ENCODE results near the gene ACVR2A.

The ACVR2A gene

GRCh38 chr2:147937744-147938349, 93.0 kb downstream of the ACVR2A start:
- Histone ChIP-seq H3K36me3 (ENCODE audit: control insufficient read depth in 4 of 4, insufficient read depth in 4 of 4, low read length in 3 of 4) (peaks cover 11 to 38% (median 31%) of the 10 kb centered on the region in 4 experiments), H3K4me1 (ENCODE audit: control extremely low read depth in 1 of 4, control insufficient read depth in 4 of 4, insufficient read depth in 4 of 4, low read length in 3 of 4) (no peaks in the 10 kb centered on the region), H3K27me3 (replicated peaks in 2 of 5; ENCODE audit: control insufficient read depth in 4 of 5, insufficient read depth in 5 of 5, low read length in 4 of 5) (no peaks in the 10 kb centered on the region), H3K27ac (ENCODE audit: insufficient read depth in 1 of 2, low read depth in 1 of 2, low read length in 2 of 2, poor library complexity in 1 of 2, severe bottlenecking in 2 of 2) (no peak overlapping the region), H3K9me3 (ENCODE audit: control extremely low read depth in 1 of 5, control insufficient read depth in 4 of 5, insufficient read depth in 2 of 5, low read depth in 1 of 5, low read length in 4 of 5) (no peaks in the 10 kb centered on the region), H3K4me3 (ENCODE audit: control insufficient read depth in 1 of 7, extremely low read depth in 1 of 7, insufficient read depth in 4 of 7, low read depth in 2 of 7, low read length in 6 of 7) (no peak overlapping the region)
- ChIA-PET CTCF (interaction anchor here (0.9 to 3.3 kb wide), 4 partner anchors 944 to 1053 kb away, joined by 3 to 14 read pairs (median 3); no protein-coding TSS in a partner anchor), POLR2A (no interaction called here)
- WGBS (ENCODE audit: insufficient coverage) = no CpG with 5 or more reads among the region's 3 CpGs
- peak; percentile 25 to 51 (median 38) for DNase-seq

- Histone ChIP-seq H3K27ac (ENCODE audit: insufficient read depth in 1 of 2, low read depth in 1 of 2, low read length in 2 of 2, poor library complexity in 1 of 2, severe bottlenecking in 2 of 2) (no peak overlapping the region), H3K4me1 (ENCODE audit: control extremely low read depth in 1 of 4, control insufficient read depth in 4 of 4, insufficient read depth in 4 of 4, low read length in 3 of 4) (no peaks in the 10 kb centered on the region), H3K36me3 (ENCODE audit: control insufficient read depth in 4 of 4, insufficient read depth in 4 of 4, low read length in 3 of 4) (peaks cover 9 to 32% (median 26%) of the 10 kb centered on the region in 4 experiments), H3K4me3 (ENCODE audit: control insufficient read depth in 1 of 7, extremely low read depth in 1 of 7, insufficient read depth in 4 of 7, low read depth in 2 of 7, low read length in 6 of 7) (no peak overlapping the region), H3K9me3 (ENCODE audit: control extremely low read depth in 1 of 5, control insufficient read depth in 4 of 5, insufficient read depth in 2 of 5, low read depth in 1 of 5, low read length in 4 of 5) (no peaks in the 10 kb centered on the region), H3K27me3 (replicated peaks in 2 of 5; ENCODE audit: control insufficient read depth in 4 of 5, insufficient read depth in 5 of 5, low read length in 4 of 5) (no peaks in the 10 kb centered on the region)
- no peak for DNase-seq
- ChIA-PET POLR2A (no interaction called here), CTCF (no interaction called here)
- no CpG with 5 or more reads among the region's 1 CpG for WGBS (ENCODE audit: insufficient coverage)
Observed at GRCh38 chr2:147939313-147939712, 94.5 kb downstream of the ACVR2A start.

- Histone ChIP-seq H3K4me1 (ENCODE audit: control extremely low read depth in 1 of 4, control insufficient read depth in 4 of 4, insufficient read depth in 4 of 4, low read length in 3 of 4) (no peaks in the 10 kb centered on the region), H3K27ac (ENCODE audit: insufficient read depth in 1 of 2, low read depth in 1 of 2, low read length in 2 of 2, poor library complexity in 1 of 2, severe bottlenecking in 2 of 2) (no peak overlapping the region), H3K4me3 (ENCODE audit: control insufficient read depth in 1 of 7, extremely low read depth in 1 of 7, insufficient read depth in 4 of 7, low read depth in 2 of 7, low read length in 6 of 7) (no peak overlapping the region), H3K9me3 (ENCODE audit: control extremely low read depth in 1 of 5, control insufficient read depth in 4 of 5, insufficient read depth in 2 of 5, low read depth in 1 of 5, low read length in 4 of 5) (no peaks in the 10 kb centered on the region), H3K36me3 (ENCODE audit: control insufficient read depth in 4 of 4, insufficient read depth in 4 of 4, low read length in 3 of 4) (peaks cover 0 to 18% (median 8%) of the 10 kb centered on the region in 4 experiments), H3K27me3 (replicated peaks in 2 of 5; ENCODE audit: control insufficient read depth in 4 of 5, insufficient read depth in 5 of 5, low read length in 4 of 5) (no peaks in the 10 kb centered on the region)
- no CpG with 5 or more reads among the region's 1 CpG for WGBS (ENCODE audit: insufficient coverage)
- ChIA-PET POLR2A (no interaction called here), CTCF (no interaction called here)
- no peak for DNase-seq
Observed at GRCh38 chr2:147945660-147946059, 100.8 kb downstream of the ACVR2A start.

GRCh38 chr2:147952118-147952517, 107.3 kb downstream of the ACVR2A start:
- no peak overlapping the region for H3K4me3 ChIP-seq (ENCODE audit: control insufficient read depth in 1 of 7, extremely low read depth in 1 of 7, insufficient read depth in 4 of 7, low read depth in 2 of 7, low read length in 6 of 7)
- peaks cover 5 to 28% (median 8%) of the 10 kb centered on the region in 4 experiments for H3K36me3 ChIP-seq (ENCODE audit: control insufficient read depth in 4 of 4, insufficient read depth in 4 of 4, low read length in 3 of 4)
- H3K27ac ChIP-seq (ENCODE audit: insufficient read depth in 1 of 2, low read depth in 1 of 2, low read length in 2 of 2, poor library complexity in 1 of 2, severe bottlenecking in 2 of 2) = no peak overlapping the region
- ChIA-PET POLR2A (no interaction called here), CTCF (no interaction called here)
- H3K9me3 ChIP-seq (ENCODE audit: control extremely low read depth in 1 of 5, control insufficient read depth in 4 of 5, insufficient read depth in 2 of 5, low read depth in 1 of 5, low read length in 4 of 5) = no peaks in the 10 kb centered on the region
- no peak for DNase-seq
- H3K4me1 ChIP-seq (ENCODE audit: control extremely low read depth in 1 of 4, control insufficient read depth in 4 of 4, insufficient read depth in 4 of 4, low read length in 3 of 4) = no peaks in the 10 kb centered on the region
- H3K27me3 ChIP-seq (replicated peaks in 2 of 5; ENCODE audit: control insufficient read depth in 4 of 5, insufficient read depth in 5 of 5, low read length in 4 of 5) = no peaks in the 10 kb centered on the region

- H3K4me3 ChIP-seq (ENCODE audit: control insufficient read depth in 1 of 7, extremely low read depth in 1 of 7, insufficient read depth in 4 of 7, low read depth in 2 of 7, low read length in 6 of 7) = no peak overlapping the region
- H3K4me1 ChIP-seq (ENCODE audit: control extremely low read depth in 1 of 4, control insufficient read depth in 4 of 4, insufficient read depth in 4 of 4, low read length in 3 of 4) = no peaks in the 10 kb centered on the region
- no peaks in the 10 kb centered on the region for H3K27me3 ChIP-seq (replicated peaks in 2 of 5; ENCODE audit: control insufficient read depth in 4 of 5, insufficient read depth in 5 of 5, low read length in 4 of 5)
- H3K27ac ChIP-seq (ENCODE audit: insufficient read depth in 1 of 2, low read depth in 1 of 2, low read length in 2 of 2, poor library complexity in 1 of 2, severe bottlenecking in 2 of 2) = no peak overlapping the region
- POLR2A ChIA-PET = no interaction called here
- DNase-seq = no peak
- H3K9me3 ChIP-seq (ENCODE audit: control extremely low read depth in 1 of 5, control insufficient read depth in 4 of 5, insufficient read depth in 2 of 5, low read depth in 1 of 5, low read length in 4 of 5) = peaks cover 0 to 33% (median 8%) of the 10 kb centered on the region in 5 experiments
- H3K36me3 ChIP-seq (ENCODE audit: control insufficient read depth in 4 of 4, insufficient read depth in 4 of 4, low read length in 3 of 4) = peaks cover 10 to 56% (median 12%) of the 10 kb centered on the region in 4 experiments
- WGBS (ENCODE audit: insufficient coverage) = no CpG with 5 or more reads among the region's 2 CpGs
- CTCF ChIA-PET = no interaction called here
Observed at GRCh38 chr2:147968571-147968970, 123.7 kb downstream of the ACVR2A start.

- WGBS (ENCODE audit: insufficient coverage) = no CpG with 5 or more reads among the region's 2 CpGs
- peaks cover 4 to 12% (median 10%) of the 10 kb centered on the region in 4 experiments for H3K36me3 ChIP-seq (ENCODE audit: control insufficient read depth in 4 of 4, insufficient read depth in 4 of 4, low read length in 3 of 4)
- H3K9me3 ChIP-seq (ENCODE audit: control extremely low read depth in 1 of 5, control insufficient read depth in 4 of 5, insufficient read depth in 2 of 5, low read depth in 1 of 5, low read length in 4 of 5) = peaks cover 0 to 13% (median 6%) of the 10 kb centered on the region in 5 experiments
- CTCF ChIA-PET = interaction anchor here (1.3 kb wide), 1 partner anchor 39 kb away, joined by 3 read pairs; no protein-coding TSS in a partner anchor
- DNase-seq = no peak
- no peaks in the 10 kb centered on the region for H3K27me3 ChIP-seq (replicated peaks in 2 of 5; ENCODE audit: control insufficient read depth in 4 of 5, insufficient read depth in 5 of 5, low read length in 4 of 5)
- POLR2A ChIA-PET = interaction anchor here (1.0 kb wide), 1 partner anchor 545 kb away, joined by 3 read pairs; no protein-coding TSS in a partner anchor
- H3K4me3 ChIP-seq (ENCODE audit: control insufficient read depth in 1 of 7, extremely low read depth in 1 of 7, insufficient read depth in 4 of 7, low read depth in 2 of 7, low read length in 6 of 7) = no peak overlapping the region
- H3K4me1 ChIP-seq (ENCODE audit: control extremely low read depth in 1 of 4, control insufficient read depth in 4 of 4, insufficient read depth in 4 of 4, low read length in 3 of 4) = peaks cover 0 to under 1% (median 0%) of the 10 kb centered on the region in 4 experiments
- H3K27ac ChIP-seq (ENCODE audit: insufficient read depth in 1 of 2, low read depth in 1 of 2, low read length in 2 of 2, poor library complexity in 1 of 2, severe bottlenecking in 2 of 2) = no peak overlapping the region
Observed at GRCh38 chr2:147976102-147976501, 131.3 kb downstream of the ACVR2A start.

GRCh38 chr2:147977679-147978078, 132.8 kb downstream of the ACVR2A start:
- CTCF ChIA-PET = interaction anchor here (1.0 to 1.3 kb wide), 2 partner anchors 10 to 41 kb away, joined by 3 read pairs; no protein-coding TSS in a partner anchor
- Histone ChIP-seq H3K27ac (ENCODE audit: insufficient read depth in 1 of 2, low read depth in 1 of 2, low read length in 2 of 2, poor library complexity in 1 of 2, severe bottlenecking in 2 of 2) (no peak overlapping the region), H3K4me1 (ENCODE audit: control extremely low read depth in 1 of 4, control insufficient read depth in 4 of 4, insufficient read depth in 4 of 4, low read length in 3 of 4) (peaks cover 0 to 2% (median 0%) of the 10 kb centered on the region in 4 experiments)

More at GRCh38 chr2:147977679-147978078, 132.8 kb downstream of the ACVR2A start:
- H3K27me3 ChIP-seq (replicated peaks in 2 of 5; ENCODE audit: control insufficient read depth in 4 of 5, insufficient read depth in 5 of 5, low read length in 4 of 5) = no peaks in the 10 kb centered on the region
- H3K9me3 ChIP-seq (ENCODE audit: control extremely low read depth in 1 of 5, control insufficient read depth in 4 of 5, insufficient read depth in 2 of 5, low read depth in 1 of 5, low read length in 4 of 5) = peaks cover 0 to 13% (median 6%) of the 10 kb centered on the region in 5 experiments
- POLR2A ChIA-PET = no interaction called here
- no peak for DNase-seq
- H3K36me3 ChIP-seq (ENCODE audit: control insufficient read depth in 4 of 4, insufficient read depth in 4 of 4, low read length in 3 of 4) = peaks cover 4 to 9% (median 8%) of the 10 kb centered on the region in 4 experiments
- WGBS (ENCODE audit: insufficient coverage) = 89% methylated on average over 3 of the region's 3 CpGs
- no peak overlapping the region for H3K4me3 ChIP-seq (ENCODE audit: control insufficient read depth in 1 of 7, extremely low read depth in 1 of 7, insufficient read depth in 4 of 7, low read depth in 2 of 7, low read length in 6 of 7)
